Activated CD4-positive, alpha-beta T cell treated with anti-CD3 and anti-CD28 coated beads, Interleukin-2, amount 50 U/mL, for 1 hour (primary cell): Measurements from ENCODE around the gene RAB27B.

ENCODE experiments used
- DNase-seq: peaks from one replicate; pipeline ENCODE4 v3.0.0-alpha.2; 2020

RAB27B gene

DNA sequence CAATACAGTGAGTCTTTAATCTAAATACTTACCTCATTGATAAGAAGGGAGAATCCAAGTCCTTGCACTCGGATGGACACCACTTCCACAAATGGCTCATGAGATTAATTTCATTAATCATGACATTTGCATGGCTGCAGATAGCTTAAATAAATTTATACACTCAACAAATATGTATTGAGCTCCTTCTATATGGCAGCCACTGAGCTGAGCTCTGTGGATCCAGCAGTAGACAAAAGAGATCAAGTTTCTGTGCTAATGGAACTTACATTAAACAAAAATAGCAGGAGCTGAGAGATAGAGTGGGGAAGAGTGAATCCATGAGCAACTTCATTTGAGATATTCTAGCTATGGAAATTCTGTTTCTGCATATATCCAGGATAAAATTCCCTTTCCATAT is 44.4 kb downstream of the RAB27B start:
- no peak for DNase-seq

DNA sequence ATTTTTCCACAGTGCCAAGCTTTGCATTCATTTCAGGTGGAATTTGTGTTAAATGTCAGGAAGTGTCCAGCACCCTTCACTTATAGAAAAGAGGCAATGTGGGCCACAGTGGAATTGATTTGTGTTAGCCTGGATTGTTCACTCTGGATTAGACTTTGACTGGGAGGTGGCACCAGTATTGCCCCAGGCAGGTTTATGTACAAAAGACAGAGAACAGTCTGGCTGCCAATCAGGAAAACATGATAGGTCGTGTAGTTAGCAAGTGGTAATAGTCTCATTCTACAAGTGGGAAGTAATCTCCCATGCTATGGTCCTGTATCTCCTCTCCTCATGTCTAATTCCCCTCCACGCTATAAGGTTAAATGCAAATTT is 45.6 kb downstream of the RAB27B start:
- DNase-seq, result no peak

DNA sequence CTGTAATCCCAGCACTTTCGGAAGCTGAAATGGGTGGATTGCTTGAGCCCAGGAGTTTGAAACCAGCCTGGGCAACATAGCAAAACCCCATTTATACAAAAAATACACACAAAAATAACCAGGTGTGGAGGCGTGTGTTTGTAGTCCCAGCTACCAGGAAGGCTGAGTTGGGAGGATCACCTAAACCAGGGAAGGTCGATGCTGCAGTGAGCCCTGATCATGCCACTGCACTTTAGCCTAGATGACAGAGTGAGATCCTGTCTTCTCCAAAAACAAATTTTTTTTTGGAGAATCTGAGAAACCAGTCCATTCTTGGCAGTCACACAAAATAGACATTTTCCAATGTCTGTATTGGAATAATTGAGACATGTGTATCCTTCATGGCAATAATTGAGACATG is 46.8 kb downstream of the RAB27B start:
- no peak for DNase-seq

DNA sequence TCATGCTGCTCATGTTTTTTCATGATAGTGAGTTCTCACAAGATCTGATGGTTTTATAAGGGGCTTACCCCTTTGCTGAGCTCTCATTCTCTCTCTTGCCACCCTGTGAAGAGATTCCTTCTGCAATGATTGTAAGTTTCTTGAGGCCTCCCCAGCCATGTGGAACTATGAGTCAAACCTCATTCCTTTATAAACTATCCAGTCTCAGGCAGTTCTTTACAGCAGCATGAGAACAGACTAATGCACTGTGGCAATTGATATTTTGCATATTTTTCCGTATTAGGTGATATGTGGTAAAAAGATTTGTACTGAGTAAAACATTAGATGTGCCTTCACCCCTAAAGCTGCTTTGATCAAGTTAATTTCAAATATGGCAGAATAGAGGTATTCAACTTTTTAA is 48.8 kb downstream of the RAB27B start:
- no peak for DNase-seq

DNA sequence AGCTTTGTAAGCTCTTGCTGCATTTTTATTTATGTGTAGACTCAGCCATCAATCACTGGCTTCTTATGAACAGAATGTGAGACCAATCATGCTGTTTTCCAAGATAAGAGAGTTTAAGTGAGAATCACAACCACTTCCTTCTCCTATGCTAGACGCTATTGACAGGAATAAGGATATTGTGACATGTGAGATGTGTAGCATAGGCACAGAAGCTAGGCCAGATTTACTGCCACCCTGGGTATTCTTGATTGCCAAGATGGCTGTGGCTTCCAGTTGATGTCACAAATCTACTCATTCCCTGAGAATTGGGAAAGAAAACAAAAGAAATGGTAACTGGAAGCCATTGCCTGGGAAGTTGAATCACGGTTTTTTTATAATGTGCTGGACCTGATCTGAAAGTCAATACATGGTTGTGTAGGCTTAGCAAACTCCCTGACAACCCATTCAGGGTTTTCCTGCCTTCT is 49.9 kb downstream of the RAB27B start:
- DNase-seq, result no peak

DNA sequence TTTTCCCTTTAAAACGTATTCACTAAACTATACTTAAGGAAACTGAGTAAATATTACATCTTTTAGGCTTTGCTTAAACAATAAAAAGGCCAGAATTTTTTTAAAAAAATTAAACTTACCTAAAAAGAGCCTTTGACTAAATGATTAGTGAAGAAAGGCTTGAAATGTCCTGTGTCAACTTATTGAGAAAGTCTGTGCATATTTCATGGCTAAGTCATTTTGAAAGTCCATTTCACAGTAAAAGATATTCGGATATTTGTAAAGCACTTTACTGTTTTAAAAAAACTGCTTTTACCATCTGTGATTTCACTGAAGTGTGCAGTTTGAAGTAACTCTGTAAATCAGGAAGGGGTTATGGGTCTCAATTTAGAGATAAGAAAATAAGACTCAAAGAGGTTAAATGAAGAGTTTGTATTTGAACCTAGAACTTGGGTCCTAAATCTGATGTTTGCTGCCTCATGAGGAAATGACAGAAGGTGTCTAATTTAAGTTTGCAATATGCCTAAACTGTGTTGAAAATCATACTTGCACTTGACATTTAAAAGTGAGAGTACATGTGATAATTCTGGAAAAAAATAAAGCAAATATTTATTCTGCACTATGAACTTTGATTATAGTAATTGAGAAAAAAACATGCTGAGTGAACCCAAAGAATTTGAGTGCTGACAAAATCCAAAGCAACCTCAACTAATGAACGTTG is 50.5 kb downstream of the RAB27B start:
- DNase-seq, result no peak

DNA sequence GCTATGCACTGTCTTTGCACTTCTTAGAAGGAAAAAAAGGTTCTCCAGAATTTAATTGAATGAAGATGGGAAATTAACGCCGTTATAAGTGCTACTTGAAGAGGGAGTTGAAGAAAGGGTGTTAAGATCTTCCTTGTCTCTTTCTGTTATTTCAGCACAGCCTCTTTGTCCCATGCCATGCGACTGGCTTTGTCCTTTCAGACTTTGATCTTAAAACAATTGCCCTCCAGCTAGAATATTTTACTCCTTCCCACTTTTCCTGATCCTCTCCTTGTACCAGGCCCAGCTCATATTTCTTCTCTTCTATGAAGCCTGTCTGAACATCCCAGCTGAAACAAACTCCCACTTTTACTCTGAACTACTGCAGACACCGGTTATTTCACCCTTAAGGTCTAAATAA is 51.4 kb downstream of the RAB27B start:
- no peak for DNase-seq

DNA sequence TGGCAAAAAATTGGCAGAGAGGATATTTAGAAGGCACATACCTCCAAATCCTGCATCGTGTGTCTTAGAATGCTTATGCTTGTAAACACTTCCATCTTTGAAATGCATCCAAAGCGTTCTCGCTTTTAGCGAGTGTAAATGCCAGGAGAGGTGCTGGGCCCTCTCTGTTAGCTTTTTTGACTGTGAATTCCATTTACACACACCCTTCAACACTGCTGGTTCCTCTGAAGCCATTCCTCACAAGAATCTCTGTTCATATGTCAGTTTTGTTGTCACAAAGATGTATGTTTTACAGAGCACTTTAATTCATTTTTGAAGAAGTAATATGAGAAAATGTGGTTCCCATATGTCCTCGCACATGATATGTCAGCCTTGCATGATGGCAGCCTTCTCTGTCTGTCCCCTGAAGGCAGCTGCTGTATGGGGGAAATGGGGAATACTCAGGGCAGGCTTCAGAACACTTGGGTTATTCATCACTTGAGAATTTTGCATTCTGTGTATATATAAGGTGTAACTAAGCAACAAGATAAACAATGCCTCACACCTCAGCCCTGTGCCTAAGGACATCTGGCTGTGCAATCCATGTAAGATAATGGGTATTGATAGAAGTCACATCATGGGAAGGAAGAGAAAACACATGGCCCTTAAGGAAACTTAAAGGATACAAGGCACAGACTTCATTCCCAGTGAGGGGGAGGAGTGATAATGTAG is 52.3 kb downstream of the RAB27B start:
- no peak for DNase-seq

DNA sequence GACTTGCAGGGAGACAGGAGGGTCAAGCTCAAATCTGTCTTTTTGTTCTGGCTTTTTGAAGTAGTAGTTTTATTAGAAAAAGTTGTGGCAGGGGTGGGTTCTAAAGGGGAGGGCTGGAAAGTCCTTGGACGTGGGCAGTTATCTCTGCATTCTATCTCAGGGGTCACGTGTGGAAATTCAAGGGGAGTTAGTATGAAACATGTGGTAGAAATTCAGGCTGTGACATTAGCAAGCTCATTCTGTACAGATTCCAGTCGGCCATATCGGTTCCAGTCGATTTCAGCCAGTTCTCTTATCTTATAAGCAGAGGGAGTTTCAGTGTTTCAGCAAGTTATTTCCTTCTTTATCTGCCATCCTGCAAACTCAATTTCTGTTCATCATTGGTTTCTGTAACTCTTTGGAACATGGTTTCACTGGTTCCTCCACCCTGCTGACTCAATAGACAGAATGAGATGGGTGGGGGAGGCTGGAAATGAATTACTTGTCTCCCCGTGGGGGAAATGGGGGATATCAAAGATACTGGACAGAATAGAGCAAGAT is 53.0 kb downstream of the RAB27B start:
- no peak for DNase-seq

DNA sequence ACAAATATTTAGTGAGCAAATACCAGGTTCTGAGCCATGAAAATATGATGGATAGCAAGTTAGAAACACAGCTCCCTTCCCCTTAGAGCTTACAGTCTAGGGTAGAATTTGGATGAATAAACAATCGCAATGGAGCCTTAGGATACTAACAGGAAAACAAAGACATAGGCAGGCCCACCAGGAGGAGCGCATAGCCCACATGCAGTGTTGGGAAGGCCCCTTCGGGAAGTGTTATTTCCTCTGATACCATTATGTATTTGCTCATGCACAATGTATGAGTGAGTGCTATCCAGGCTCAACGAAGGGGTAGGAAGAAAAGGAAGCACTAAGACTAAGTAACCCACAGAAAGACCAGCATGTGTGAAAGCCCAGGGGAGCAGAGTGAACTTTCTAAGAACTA is 54.0 kb downstream of the RAB27B start:
- DNase-seq, result no peak

DNA sequence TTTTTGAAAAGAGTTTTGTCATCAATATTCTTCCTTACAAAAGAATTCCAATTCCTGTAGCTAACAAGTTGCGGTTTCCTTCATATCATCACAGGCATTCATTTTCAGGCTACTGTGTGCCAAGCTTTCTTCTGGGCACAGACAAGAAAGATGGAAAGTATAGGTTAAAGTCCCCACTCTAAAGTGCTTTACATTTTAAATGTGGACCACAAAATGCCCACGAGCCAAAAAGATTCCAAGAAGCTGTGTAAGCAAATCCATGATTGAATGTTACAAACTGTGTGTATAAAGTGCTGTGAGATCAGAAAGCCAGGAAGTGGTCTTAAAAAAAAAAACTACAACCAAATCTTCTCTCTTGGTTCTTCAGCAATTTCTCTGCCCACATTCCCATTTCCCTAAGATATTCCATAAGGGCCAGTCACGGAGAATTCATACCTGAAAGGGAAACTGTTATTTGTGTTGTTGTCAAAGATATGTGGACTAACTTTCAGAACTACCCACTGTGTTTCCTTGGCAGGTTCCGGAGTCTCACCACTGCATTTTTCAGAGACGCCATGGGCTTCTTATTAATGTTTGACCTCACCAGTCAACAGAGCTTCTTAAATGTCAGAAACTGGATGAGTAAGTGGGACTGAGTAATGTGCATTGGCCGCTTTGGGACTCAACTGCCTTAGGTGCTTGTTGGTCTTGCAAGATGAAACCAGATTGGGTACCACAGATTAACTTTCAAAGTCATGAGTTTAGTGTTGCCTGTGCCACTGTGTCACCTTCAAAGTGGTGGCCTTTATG is 55.7 kb downstream of the RAB27B start:
- no peak for DNase-seq

DNA sequence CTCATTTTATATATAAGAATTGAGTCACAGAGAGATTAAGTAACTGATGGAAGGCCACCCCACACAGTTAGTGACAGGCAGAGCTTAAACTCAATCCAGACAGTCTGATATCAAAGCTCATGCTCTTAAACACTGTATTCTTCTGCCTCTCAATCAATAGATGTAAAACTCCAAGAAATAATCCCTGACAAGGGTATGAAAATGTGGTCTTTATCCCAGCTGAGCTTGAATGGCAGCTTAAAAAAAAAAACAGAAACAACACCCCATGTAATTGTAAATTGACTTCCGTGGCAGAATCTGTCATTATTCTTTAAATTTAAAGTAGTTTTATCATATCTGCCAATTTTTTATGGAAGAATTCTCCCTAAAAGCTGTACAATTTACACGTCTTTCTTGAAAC is 60.1 kb downstream of the RAB27B start:
- DNase-seq, result no peak

DNA sequence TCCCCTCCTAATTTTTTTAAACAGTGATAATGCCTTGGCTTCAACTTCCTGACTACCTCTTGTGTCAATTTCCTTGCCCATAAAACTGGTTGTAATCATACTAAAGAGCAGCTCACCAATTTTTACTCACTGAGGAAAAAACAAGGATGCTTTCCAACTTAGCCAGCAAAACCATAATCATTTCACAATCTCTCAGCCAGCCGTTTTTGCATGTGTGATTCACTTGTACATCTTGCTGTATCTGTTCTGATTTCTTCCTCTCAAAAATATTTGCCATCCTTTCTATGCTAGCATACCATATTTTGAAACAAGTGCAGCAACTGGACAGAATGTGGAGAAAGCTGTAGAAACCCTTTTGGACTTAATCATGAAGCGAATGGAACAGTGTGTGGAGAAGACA is 60.7 kb downstream of the RAB27B start:
- no peak for DNase-seq

DNA sequence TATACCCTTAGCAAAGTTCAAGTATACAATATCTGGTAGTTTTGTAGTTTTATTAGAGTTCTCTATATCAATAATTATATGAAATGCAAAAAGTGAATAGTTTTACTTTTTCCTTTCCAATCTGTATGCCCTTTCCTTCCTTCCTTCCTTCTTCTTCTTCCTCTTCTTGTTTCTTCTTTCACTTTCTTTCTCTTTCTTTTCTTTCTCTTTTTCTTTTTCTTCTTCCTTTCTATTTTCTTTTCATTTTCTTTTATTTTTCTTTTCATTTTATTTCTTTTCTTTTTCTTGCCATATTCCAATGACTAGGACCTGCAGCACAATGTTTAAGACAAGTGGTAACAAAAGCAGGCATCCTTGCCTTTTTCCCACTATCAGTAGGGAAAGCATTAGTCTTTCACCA is 71.2 kb downstream of the RAB27B start:
- no peak for DNase-seq

DNA sequence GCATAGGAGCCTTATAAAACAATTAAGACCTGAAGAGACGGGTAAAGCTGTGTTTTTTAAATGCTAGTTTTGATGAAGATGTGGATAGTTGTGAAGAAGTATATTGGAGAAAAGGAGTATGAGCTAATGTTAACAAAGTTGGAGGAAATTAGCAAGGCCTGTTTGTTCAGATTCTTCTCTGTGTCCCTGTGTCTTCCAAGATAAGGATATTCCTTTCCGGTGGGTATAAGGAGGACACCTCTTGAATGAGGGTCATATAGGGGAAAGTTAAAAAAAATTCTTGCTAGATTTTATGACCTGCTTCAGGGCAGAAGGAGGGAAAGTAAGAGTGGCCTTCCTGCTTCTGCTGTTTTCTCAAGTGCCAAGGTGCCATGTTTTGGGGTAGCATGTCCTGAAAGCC is 72.0 kb downstream of the RAB27B start:
- no peak for DNase-seq

DNA sequence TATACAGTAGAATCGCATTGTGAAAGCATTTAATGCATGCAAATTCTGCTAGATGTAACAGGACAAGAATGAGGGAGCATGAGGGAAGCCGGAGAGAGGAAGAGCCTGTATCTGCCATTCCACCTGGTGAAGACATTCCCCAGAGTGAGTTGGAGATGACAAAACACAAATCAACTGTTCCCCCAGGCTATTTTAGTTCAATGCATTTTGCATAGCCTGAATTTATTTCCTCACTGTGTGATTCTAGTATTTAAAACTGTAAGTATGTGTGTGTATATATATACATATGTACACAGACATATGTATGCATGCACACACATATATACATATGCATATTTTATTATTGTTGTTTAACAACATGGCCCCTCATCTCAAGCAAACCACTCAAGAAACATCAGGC is 76.3 kb downstream of the RAB27B start:
- no peak for DNase-seq

DNA sequence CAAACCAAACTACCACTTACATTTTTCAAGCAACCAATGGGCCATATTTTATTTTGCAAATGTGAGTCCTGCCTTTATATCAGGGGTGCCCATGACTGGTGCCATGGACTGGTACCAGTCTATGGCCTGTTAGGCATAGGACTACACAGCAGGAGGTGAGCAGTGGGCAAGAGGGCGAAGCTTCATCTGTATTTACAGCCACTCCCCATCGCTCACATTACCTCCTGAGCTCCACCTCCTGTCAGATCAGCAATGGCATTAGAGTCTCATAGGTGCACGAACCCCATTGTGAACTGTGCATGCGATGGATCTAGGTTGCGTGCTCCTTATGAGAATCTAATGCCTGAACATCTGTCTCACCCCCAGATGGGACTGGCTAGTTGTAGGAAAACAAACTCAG is 77.4 kb downstream of the RAB27B start:
- DNase-seq, result no peak

DNA sequence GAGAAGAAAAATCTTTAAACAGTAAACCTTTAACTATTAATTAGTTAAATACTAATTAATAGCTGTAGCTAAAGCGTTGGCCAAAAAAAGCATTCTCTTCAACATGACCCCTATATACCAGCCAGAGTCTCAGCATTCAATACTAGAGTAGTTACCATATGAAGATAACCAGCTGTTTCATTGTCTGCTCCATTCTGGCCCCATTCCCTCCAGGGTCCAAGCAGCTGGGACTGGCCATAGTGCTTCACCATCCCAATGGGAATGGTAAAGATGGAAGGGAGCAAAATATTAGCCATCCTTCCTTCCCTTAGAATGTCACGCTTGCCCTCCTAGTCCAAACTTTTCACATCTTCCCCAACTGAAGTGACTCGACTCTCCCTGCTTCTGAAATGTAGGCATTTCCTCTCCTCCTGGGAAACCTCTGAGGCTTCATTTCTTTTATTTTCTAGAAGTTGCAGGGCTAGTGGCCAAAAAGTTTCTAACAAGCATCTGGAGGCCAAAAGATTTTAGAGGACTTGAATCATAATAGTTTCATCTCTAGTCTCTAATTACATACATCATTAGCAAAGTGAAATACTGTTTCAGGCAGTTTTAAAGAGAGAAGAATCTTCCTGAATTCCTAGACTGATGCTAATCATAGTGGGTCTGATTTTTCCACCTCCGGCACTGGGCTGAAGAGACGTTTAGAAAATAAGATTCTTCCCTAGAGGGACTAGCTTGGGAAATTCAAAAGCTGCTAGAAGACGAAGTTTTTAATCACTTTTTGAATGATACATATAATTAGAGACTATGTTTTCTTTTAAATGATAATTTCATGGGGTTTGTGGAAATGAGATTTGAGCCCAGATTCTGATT is 78.3 kb downstream of the RAB27B start:
- no peak for DNase-seq

DNA sequence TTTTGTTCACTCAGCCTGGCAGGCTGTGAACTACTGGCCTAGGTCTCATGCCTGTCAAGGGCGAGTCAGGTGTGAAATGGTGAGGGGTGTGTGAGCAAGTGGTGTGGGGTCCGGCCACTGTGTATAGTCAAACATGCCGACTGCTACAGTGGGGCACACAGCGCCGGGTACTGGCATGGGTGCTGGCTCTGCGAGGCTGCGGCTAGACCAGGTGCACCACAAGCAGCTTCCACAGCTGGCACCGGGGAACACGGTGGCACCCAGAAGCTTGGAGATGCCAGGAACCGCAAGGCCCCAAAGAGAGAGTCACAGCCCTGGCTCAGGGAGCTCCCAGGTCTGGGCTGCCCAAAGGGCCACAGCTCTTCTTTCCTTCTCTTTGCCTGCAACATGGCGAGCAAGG is 81.3 kb downstream of the RAB27B start:
- DNase-seq, result no peak

DNA sequence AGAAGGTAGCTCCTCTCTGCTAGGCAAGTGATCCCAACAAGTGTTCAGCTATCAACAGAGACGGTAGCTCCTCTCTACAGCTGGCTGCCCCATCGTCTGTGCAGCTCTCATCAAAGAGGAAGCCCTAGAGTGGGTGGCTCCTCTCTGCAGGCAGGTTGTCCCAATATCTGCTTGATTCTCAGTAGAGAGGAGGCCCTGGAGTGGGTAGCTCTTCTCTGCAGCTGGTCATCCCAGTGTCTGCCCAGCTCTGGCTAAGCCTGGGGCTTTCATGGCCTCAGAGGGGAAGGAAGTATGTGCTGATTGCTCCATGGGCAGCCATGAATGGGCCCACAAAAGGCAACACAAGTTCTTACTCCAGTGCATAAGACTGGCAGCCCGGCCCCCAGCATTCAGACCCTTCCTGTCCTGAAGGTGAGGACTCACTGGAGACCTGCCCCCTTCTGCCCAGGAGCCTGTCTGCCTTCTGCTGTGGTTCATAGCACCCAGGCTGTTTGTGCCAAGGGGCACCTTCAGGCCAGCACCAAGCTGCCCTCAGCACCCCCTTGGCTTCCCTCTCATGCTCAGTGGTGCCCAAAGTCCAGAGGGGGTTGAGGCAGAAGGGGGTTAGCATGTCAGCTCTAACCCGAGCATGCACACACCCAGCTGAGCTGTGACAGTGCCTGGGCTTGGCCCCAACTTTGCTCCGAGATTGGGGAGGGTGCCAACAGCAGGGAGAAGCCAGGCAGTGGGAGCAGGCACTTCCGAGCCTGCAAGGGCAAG is 82.1 kb downstream of the RAB27B start:
- DNase-seq, result no peak

DNA sequence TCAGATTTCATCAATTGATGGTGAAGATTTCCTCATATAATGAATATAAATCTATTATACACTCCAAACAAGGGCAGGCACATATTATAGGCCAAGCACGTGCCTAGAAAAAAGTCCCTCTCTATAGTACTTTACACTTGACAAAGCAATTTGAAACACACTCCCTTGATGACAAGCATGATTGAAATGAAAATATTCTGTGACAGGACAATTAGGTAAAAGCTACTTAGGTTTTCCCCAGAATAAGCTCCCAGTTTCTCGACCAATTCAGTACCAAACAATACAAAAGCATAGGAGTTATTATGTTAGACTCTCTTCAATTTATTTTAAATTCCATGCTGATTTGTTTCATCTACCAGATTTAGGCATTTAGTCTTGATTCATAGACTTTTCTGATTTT is 83.3 kb downstream of the RAB27B start:
- no peak for DNase-seq

DNA sequence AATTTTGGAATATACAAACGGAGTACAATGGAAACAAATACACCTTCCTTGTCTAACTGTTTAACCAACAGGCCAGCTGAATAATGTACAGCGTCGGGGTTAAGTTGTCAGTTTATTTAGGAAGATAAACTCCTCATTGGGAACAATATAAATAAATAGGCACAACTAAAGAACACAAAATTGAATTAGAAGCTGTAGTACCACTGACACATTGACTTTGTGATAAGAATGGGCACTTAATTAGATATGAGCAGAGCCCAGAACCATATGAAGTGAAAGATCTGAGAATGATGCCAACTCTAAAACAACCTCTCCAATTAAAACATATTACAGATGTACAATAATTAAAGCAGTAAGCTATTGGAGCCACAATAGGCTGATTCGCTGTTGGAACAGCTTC is 86.5 kb downstream of the RAB27B start:
- DNase-seq, result no peak
